SH-SY5Y (cell line): ENCODE measurements around the gene ZNF236.

Experiments used
- GATA2 ChIP-seq: IDR thresholded peaks from 2 replicates; pipeline ENCODE4 v1.6.1; 2011; ENCODE audit warnings: mild to moderate bottlenecking, low read depth, low read length
- GATA3 ChIP-seq: IDR thresholded peaks from 2 replicates; pipeline ENCODE4 v1.6.1; 2011; ENCODE audit warnings: low read depth, mild to moderate bottlenecking, low read length, moderate library complexity

DNA sequence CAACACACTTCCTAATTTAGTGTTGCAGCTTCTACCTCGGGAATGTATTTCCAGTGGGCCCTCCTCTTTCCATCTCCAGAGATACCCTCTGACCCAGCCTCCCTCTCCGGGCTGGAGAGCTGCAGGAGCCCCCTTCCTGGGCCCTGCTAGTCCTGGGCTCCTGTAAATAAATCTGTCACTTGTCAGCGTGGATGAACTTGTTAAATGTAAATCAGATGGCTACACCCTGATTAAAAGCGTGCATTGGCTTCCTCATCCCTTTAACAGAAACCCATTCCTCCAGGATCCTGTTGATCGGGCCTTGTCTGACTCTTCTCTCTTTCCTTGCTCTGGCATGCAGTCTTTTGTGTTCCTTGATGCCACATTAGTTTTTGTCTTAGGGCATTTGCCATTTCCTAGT lies 2.4 kb downstream of the ZNF236 start:
- TF ChIP-seq GATA2 (no peak), GATA3 (no peak)
